Mucosa of descending colon (tissue), 3 donors: ENCODE data around the gene SAP30. TPM values are rescaled to one million over a fixed set of nuclear protein-coding genes. Genes with fewer than 3 reads are reported as not detected.

ENCODE experiments used
- ATAC-seq: fragments of 200-7000 bp; cut with Tn5 transposase; one replicate; pipeline ENCODE4 v1.9.1; 2020; ENCODE audit warnings: mild to moderate bottlenecking, moderate library complexity
- DNase-seq, 3 donors: peaks; one replicate each; pipeline ENCODE4 v3.0.0-alpha.2; 2020
- H3K36me3 ChIP-seq: fragments of 200-600 bp; one replicate; pipeline ENCODE4 v1.8.0; 2021; ENCODE audit warnings: low read depth, mild to moderate bottlenecking
- H3K4me1 ChIP-seq: fragments of 200-600 bp; one replicate; pipeline ENCODE4 v1.8.0; 2021; ENCODE audit warnings: low read depth, mild to moderate bottlenecking
- H3K4me3 ChIP-seq: fragments of 200-600 bp; one replicate; pipeline ENCODE4 v1.8.0; 2021; ENCODE audit warnings: mild to moderate bottlenecking
- H3K9me3 ChIP-seq: fragments of 200-600 bp; one replicate; pipeline ENCODE4 v1.8.0; 2021; ENCODE audit warnings: mild to moderate bottlenecking
- CTCF ChIP-seq: fragments of 200-600 bp; IDR thresholded peaks from one replicate; pipeline ENCODE4 v1.8.0; 2022; ENCODE audit warnings: antibody characterized with exemption, mild to moderate bottlenecking
- intact Hi-C, 2 donors: fragments of 100-400 bp; cut with DNase I in 1 of 2; cut with micrococcal nuclease in 1 of 2; formaldehyde crosslinking; loops; one replicate each; pipeline versions ENCODE4 v1.11.0 to v1.11.1; 2022; cut with DNase I, micrococcal nuclease
- total RNA-seq, 3 donors: library from RNA; stranded (reverse); fragmentation: NEBNext Ultra II Directional in 2 of 3; extraction: Animal tissue kit (Norgen Biotek cat#: 25700) in 2 of 3; gene quantifications; one replicate each; pipeline versions ENCODE4 v1.2.1 to v1.2.4, GENCODE V29; 2021 to 2023
- donor health status: DM: no; HTN: no; CAD: no; lungs with moderate emphysema.
- donor health status: DM: no; HTN: no; CAD: no.
- donor health status: DM: no; HTN: yes; CAD: no.

The SAP30 gene
- total RNA-seq, 3 donors from 2014 or later: 3.8 to 22.6 (median 12.4) TPM

DNA sequence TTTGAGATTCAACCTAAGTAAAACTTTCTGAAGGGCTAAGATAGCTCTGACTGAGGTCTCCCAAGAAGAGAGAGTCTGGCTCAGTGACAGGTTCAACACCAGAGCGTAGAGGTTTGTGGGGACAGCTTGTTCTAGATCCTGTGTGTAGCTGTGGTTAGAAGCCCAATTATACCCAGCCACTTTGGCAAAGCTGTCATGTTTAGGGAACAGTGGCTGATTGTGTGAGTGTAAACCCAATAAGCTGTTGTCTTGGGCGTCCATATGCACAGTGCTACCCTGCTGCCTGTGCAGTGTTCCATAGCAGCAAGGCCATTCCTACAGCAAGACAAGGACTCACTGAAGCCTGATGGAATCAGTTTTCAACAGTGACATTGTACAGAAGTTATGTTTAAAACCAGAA, 39.3 kb downstream of the SAP30 start:
- Histone ChIP-seq H3K36me3 (no peaks in the 10 kb centered on the region), H3K4me3 (no peak overlapping the region), H3K9me3 (no peaks in the 10 kb centered on the region), H3K4me1 (no peaks in the 10 kb centered on the region)
- intact Hi-C loops: loop anchor here (5.0 to 10.0 kb wide), 2 partner anchors 93 to 95 kb away; no protein-coding TSS in a partner anchor
- ATAC-seq (no peak), DNase-seq (no peak)
- no peak for TF ChIP-seq CTCF

- DNase-seq (no peak), ATAC-seq (no peak)
- Histone ChIP-seq H3K4me3 (no peak overlapping the region), H3K9me3 (no peaks in the 10 kb centered on the region), H3K36me3 (no peaks in the 10 kb centered on the region), H3K4me1 (no peaks in the 10 kb centered on the region)
- no peak for TF ChIP-seq CTCF
- intact Hi-C loops: loop anchor here (5.0 to 10.0 kb wide), 2 partner anchors 94 to 96 kb away; no protein-coding TSS in a partner anchor
These were observed 40.4 kb downstream of the SAP30 start for GRCh38 chr4:173411106-173411693.

GRCh38 chr4:173413036-173413435, 42.3 kb downstream of the SAP30 start:
- intact Hi-C loops: loop anchor here (5.0 to 10.0 kb wide), 2 partner anchors 96 to 98 kb away; no protein-coding TSS in a partner anchor
- DNase-seq (no peak), ATAC-seq (no peak)
- H3K4me3 ChIP-seq: no peak overlapping the region
- H3K4me1 ChIP-seq: no peaks in the 10 kb centered on the region
- H3K9me3 ChIP-seq: no peaks in the 10 kb centered on the region
- no peaks in the 10 kb centered on the region for H3K36me3 ChIP-seq
- TF ChIP-seq CTCF: no peak

- Histone ChIP-seq H3K4me1 (no peaks in the 10 kb centered on the region), H3K4me3 (no peak overlapping the region), H3K36me3 (no peaks in the 10 kb centered on the region), H3K9me3 (no peaks in the 10 kb centered on the region)
- ATAC-seq: no peak
- intact Hi-C loops: loop anchor here (5.0 to 10.0 kb wide), 2 partner anchors 97 to 100 kb away; no protein-coding TSS in a partner anchor
- DNase-seq: no peak
- TF ChIP-seq CTCF: no peak
These were observed 43.7 kb downstream of the SAP30 start for GRCh38 chr4:173414456-173414855.

GRCh38 chr4:173415092-173415491, 44.3 kb downstream of the SAP30 start:
- Histone ChIP-seq H3K9me3 (no peaks in the 10 kb centered on the region), H3K36me3 (no peaks in the 10 kb centered on the region), H3K4me1 (no peaks in the 10 kb centered on the region), H3K4me3 (no peak overlapping the region)
- intact Hi-C loops: loop anchor here in 1 of 2 donors (5.0 to 10.0 kb wide), 2 partner anchors 100 to 403 kb away; no protein-coding TSS in a partner anchor
- ATAC-seq: peak; percentile 8
- no peak for DNase-seq
- TF ChIP-seq CTCF: no peak
